Ramos (cell line): ENCODE results near the gene TMX3.

ENCODE experiments used
- in situ Hi-C: fragments of 300-500 bp; cut with MboI; formaldehyde crosslinking; loops from one replicate; pipeline ENCODE4 v1.14.3; 2022; ENCODE audit warnings: low sequenced_read_pairs; ENCODE audit not compliant: unreplicated experiment

Gene TMX3, protein sequence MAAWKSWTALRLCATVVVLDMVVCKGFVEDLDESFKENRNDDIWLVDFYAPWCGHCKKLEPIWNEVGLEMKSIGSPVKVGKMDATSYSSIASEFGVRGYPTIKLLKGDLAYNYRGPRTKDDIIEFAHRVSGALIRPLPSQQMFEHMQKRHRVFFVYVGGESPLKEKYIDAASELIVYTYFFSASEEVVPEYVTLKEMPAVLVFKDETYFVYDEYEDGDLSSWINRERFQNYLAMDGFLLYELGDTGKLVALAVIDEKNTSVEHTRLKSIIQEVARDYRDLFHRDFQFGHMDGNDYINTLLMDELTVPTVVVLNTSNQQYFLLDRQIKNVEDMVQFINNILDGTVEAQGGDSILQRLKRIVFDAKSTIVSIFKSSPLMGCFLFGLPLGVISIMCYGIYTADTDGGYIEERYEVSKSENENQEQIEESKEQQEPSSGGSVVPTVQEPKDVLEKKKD

GRCh38 chr18:68714712-68715496, at the start of gene TMX3:
TSS of gene TMX3 (minus strand) at chr18:68715108. CDS start at chr18:68714981, 127 bp downstream.
- in situ Hi-C loops, result no loop called here

DNA sequence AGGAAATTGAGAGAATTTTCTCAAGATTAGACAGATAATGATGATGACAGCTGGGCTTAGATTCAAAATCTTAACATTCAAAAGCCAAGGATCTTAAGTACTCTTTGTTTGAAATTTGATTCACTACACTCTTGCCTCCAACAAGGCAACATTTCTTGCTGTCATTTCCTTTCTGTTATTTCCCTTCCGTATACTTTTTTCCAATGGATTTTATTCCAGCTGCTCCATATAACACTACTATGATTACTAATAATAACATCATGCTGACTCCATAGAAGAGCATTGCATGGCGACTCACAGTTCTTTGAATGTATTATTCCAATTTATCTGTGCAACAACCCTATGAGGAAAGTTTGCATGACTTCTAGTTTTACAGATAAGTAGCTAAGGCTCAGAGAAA, 49.1 kb upstream of the TMX3 start:
- in situ Hi-C loops, result no loop called here

DNA sequence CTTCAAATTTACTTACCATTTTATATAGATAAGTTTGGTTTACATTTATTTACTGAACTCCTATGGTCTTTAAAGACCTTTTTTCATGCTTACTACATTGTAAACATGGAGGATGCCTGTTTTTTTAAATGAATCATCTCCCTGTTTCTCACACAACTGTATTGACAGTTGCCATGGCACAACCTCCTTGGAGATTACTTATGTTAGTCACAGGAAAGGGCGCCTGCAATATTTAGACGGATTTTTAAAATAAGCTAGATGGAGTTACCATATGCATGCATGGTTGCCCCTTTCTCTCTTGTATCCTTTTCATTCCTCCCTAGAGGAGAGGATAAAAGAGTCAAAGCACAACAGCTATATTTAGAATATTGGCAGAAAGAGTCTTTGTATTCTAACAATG, 48.2 kb upstream of the TMX3 start:
- in situ Hi-C loops, result no loop called here

DNA sequence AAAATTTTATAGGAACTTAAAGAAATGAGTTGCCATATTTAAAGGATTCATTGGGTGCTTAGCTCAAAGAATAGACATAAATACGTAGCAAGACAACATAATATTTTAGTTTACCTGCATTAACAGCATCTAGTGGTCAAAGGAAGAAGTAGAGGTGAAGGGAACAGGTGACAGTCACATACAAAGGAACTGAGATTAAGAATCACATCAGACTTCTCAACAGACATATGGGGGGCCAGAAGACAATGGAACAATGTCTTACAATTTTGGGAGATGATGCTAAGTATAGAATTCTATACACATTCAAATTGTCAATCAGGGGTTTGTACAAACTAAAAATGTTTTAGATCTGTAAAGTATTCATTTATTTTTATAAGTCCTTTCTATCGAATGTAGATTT, 44.4 kb upstream of the TMX3 start:
- in situ Hi-C loops, result no loop called here

GRCh38 chr18:68757126-68757525, 42.2 kb upstream of the TMX3 start:
- in situ Hi-C loops, result no loop called here

DNA sequence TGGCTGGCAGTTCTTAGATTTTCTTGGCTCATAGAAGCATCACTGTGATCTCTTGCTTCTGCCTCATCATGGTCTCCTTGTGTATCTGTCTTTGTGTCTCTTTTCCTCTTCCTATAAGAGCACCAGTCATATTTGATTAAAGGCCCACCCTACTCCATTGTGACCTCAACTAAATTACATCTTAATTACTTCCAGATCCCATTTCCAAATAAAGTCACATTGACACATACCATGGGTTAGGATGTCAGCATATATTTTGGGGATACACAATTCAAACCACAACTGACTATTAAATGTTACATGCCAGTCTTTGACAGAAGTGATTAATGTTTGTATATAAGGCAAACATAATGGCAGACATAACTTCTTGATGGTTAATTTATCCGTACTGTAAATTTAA, 27.3 kb upstream of the TMX3 start:
- in situ Hi-C loops, result no loop called here

DNA sequence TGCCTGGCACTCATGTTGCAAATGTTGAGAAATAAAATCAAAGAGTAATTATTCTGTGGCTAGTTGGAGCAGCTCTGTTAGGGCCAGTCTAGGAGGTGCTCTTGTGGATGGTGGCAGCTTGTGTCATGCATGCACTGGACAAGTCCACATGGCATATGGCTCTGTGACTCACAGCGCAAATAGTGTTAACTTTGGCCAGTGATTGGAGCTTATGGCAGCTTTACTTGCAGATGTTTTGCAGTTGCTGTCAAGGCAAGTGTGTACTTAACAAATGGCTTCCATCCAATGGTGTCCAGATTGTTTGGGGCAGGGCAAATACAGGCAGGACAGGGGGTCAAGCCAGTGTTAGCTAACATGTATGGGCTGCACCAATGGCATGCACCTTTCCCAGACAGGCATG, 26.1 kb upstream of the TMX3 start:
- in situ Hi-C loops, result no loop called here

- in situ Hi-C loops, result no loop called here
These were observed 24.6 kb upstream of the TMX3 start for GRCh38 chr18:68739462-68739861.

DNA sequence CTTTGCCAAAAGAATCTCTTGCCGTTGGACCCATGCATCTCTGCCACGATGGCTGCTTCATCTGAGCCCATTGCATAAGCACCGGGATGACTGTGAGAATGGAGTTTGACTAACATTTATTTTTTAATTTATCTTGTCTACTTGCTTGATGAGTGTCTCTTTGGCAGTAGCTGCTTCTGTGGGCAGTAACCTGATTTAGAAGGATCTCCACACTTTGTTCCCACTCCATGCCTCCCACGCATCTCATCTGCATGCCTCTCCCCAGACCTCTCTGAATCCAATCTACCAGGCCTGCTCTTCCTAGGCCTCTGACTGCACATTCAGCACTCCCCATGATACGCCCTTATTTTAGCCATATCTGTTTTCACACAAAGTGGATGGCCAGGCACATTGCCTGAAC, 23.7 kb upstream of the TMX3 start:
- in situ Hi-C loops, result no loop called here

DNA sequence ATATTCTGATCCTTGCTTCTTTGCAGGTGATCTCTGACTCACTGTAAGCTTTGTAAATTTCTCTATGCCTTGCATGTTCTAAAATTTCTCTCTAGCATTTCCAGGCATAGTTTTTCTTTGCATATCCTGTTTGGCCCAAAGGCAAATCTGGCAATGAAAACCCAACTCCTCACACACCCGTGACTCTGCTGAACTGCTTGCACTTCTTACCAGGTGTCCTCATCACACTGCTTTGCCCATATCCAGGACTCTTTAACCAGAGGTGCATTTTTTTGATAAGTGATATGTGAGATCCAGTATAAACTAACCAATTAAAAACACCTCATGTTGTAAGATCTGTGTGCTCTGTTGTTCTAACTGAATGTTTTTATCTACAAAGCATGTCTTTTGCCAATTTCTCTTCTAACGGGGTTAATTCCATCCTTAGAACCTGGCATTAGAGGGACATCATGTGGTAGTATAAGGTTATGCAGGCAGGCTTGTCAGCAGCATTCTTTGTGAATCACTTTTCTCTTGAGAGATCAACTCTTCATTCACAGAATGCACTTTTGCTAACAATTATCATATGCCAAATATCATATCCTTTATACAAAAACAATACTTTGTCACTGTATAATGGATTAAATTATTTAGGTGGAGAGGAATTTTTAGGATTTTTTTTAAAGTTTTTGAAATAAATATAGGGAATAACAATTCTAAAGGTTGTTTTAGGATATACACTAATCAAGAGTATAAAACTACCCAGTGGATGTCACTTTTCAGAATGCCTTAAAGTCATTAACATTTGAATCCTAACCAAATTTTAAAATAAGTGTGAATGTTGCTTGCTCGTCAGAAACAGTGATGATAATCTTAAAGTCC, 20.8 kb upstream of the TMX3 start:
- in situ Hi-C loops, result no loop called here

DNA sequence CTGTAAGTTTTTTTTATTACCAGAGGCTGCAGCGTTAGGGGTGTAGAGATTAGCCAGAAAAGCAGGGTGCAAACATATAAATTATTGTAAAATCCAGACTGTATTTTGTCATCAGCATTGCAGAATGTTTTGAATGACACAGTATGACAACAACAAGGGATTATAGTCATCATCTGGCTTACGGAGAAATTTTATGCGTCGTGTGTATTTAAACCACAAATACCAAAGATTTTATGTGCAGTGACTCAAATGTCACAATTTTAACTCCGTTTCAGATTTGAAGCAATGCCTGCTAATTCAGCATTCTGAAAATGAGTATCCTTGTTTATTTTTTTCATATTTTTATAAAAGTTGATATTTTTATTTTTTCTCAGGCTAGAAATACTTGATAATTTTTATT, 19.4 kb upstream of the TMX3 start:
- in situ Hi-C loops, result no loop called here

GRCh38 chr18:68733707-68734106, 18.8 kb upstream of the TMX3 start:
- in situ Hi-C loops, result no loop called here

DNA sequence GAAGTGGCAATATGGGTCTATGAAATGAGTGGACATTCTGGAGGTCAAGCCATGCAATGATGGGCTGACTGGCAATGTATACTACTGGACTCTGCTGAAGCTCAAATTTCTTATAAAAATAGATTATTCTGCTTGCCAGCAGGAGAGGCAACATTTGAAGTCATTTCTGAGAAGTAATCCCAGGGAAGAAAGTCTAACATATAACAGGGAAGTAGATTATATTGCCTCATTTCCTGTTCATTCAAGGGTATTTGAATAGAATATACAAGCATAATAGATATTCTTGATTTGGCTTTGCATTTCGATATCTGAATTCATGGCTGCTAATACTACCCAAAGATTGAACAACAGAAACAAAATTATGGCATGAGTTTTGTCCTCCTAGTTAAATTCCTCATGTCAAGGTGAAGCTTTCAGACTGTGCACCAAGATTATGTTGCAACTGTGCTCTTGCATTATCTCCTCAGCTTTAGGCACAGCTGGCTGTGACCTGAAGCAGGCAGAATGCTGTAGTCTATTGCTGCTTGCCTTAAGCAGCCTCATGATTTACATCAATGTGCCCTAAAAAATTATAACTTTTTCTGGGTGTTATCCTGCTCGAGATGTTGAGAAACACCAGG, 13.3 kb upstream of the TMX3 start:
- in situ Hi-C loops, result no loop called here

- in situ Hi-C loops, result no loop called here
These were observed 12.6 kb upstream of the TMX3 start for GRCh38 chr18:68727506-68727905.

- in situ Hi-C loops, result no loop called here
These were observed 10.4 kb upstream of the TMX3 start for GRCh38 chr18:68725346-68725745.

DNA sequence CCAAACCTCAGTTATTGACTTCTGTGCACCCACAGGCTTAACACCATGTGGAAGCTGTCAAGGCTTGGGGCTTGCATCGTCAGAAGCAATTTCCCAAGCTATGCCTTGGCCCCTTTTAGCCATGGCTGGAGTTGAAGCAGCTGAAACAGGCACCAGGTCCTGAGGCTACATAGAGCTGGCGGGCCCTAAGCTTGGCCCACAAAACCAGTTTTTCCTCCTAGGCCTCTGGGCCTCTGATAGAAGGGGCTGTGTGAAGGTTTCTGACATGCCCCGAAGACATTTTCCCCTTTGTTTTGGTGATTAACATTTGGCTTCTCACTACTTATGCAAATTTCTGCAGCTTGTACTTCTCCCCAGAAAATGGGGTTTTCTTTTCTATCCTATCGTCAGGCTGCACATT, 9.1 kb upstream of the TMX3 start:
- in situ Hi-C loops, result no loop called here

- in situ Hi-C loops, result no loop called here
These were observed 8.6 kb upstream of the TMX3 start for GRCh38 chr18:68723539-68723938.

GRCh38 chr18:68722821-68723220, 7.9 kb upstream of the TMX3 start:
- in situ Hi-C loops, result no loop called here

DNA sequence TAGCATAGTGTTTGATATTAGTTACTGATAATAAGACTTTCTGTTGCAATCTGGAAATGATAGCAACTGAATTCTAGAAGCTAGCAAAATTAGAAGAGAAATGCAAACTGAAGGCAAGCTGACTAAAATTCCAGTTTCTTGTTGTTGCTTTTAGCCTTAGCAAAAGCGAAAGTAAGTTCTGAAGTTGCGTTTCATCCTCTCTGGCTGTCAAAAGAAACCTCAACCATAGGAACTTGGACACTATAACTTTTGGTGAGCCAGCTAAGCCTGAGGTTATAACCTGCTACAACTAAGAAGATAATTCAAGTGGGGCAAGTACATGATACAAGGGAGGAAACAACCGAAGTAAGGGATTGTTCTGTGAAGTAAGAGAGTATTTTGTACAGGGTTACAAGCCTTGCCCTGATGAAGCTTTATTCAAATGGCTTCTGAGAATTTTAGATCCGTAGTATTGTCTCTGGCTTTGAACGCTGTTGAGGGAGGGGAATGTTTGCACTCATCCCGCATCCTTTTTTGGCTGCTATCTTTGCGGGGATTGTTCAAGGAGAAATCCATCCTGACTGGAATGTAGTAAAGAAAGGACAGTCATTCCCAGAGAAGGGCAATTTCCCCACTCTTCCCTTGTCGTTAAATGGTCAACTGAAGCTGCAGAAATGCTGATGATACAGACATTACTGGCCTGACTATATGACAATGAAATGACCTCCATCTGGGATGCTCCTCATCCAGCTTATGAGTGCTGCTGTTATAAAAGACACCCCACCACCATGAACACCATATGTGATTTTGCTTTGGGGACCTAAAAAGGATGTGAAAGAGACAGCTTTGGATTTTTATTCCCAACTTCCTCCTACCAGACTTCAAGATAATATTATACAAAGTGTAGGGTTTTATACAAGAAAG, 7.0 kb upstream of the TMX3 start:
- in situ Hi-C loops, result no loop called here
